Mesodermal cell (in vitro differentiated cells): ENCODE measurements around the gene S100P.
A peak's percentile ranks its signal among the peaks of the same experiment; 100 is the strongest.
"Not testable (repeated sequence)": the region's sequence is repeated elsewhere in the genome, so short reads cannot be mapped to it uniquely, and the experiment has no call there.

Experiments used
- H3K27ac ChIP-seq: 2 replicates; pipeline ENCODE4 v1.7.0; 2013; ENCODE audit warnings: mild to moderate bottlenecking, low read depth, low read length, moderate library complexity; ENCODE audit not compliant: severe bottlenecking
- H3K36me3 ChIP-seq: 2 replicates; pipeline ENCODE4 v1.7.1; 2013; ENCODE audit warnings: mild to moderate bottlenecking, low read length, moderate library complexity; ENCODE audit not compliant: control insufficient read depth, insufficient read depth
- H3K4me1 ChIP-seq: one replicate; pipeline ENCODE4 v1.7.1; 2013; ENCODE audit warnings: mild to moderate bottlenecking, low read length; ENCODE audit not compliant: insufficient read depth, control insufficient read depth, poor library complexity, severe bottlenecking
- H3K4me3 ChIP-seq: 2 replicates; pipeline ENCODE4 v1.7.0; 2013; ENCODE audit warnings: low read length, control low read depth, mild to moderate bottlenecking; ENCODE audit not compliant: insufficient read depth, poor library complexity, severe bottlenecking; ENCODE audit errors: extremely low read depth
- H3K9me3 ChIP-seq: 2 replicates; pipeline ENCODE4 v1.7.1; 2013; ENCODE audit warnings: mild to moderate bottlenecking, low read length, moderate library complexity; ENCODE audit not compliant: control insufficient read depth
- WGBS, 2 experiments: methylation state at CpG; one replicate each; pipeline ENCODE4 v1.1.5; 2013; ENCODE audit warnings: missing lambda C conversion rate in 2 of 2; ENCODE audit not compliant: insufficient coverage in 2 of 2; 5-methylcytosine and 5-hydroxymethylcytosine counted together

S100P gene

DNA sequence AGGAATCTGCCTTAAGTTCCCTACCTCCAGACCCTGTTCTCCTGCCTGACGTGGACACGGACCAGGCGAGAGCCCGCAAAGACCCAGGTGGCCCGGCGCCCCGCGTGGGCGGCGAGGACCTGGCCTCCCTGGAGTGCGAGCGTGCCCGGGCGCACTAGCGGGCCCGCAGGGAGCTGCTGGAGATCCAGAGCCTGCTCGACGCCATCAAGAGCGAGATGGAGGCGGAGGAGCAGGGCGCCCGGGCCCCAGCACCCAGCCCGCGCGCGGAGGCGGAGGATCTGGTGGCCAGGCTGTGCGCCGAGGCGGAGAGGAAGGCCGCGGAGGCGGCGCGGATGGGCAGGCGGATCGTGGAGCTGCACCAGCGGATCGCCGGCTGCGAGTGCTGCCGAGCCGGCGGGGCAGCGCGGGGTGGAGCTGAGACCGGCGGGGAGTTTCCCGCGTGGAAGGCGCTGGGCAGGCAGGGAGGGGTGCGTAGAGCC, 35.0 kb upstream of the S100P start:
- H3K4me3 ChIP-seq = no peak overlapping the region

DNA sequence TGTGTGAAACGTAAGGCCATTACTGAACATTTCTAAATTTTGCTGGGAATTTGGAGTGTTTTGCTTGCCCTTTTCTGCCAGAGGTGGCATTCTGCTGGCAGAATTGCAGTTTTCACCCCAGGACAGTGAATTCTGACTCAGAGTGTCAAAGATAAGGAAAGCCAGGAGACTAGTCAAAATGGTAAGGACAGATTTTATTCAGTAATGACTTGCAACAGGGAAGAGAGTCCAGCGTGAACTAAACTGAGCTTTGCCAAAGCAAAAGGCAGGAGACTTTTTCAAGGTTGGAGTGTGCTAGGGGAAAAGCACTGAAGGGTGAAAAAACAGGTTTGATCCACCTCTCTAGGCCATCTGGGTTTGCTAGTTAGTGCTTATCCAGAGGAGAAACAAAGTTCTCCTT, 33.8 kb upstream of the S100P start:
- Histone ChIP-seq H3K27ac (no peak overlapping the region), H3K4me1 (no peaks in the 10 kb centered on the region), H3K4me3 (no peak overlapping the region), H3K36me3 (no peaks in the 10 kb centered on the region), H3K9me3 (no peaks in the 10 kb centered on the region)
- WGBS, 2 experiments = 94 to 100% methylated on average over 2 of the region's 2 CpGs

More for the DNA sequence above, 35.0 kb upstream of the S100P start:
- 43 to 59% methylated on average over 28 to 44 of the region's 52 CpGs for WGBS, 2 experiments
- no peaks in the 10 kb centered on the region for H3K9me3 ChIP-seq
- H3K36me3 ChIP-seq = no peaks in the 10 kb centered on the region
- no peaks in the 10 kb centered on the region for H3K4me1 ChIP-seq
- H3K27ac ChIP-seq = no peak overlapping the region

DNA sequence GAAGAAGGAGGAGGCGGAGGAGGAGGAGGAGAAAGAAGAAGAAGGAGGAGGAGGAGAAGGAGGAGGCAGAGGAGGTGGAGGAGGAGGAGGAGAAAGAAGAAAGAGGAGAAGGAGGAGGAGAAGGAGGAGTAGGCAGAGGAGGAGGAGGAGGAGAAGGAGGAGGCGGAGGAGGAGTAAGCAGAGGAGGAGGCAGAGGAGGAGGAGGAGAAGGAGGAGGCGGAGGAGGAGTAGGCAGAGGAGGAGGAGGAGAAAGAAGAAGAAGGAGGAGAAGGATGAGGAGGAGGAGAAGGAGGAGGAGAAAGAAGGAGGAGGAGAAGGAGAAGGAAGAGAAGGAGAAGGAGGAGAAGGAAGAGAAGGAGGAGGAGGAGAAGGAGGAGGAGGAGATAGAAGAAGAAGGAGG, 33.2 kb upstream of the S100P start:
- no peaks in the 10 kb centered on the region for H3K9me3 ChIP-seq
- H3K27ac ChIP-seq = no peak overlapping the region
- WGBS, 2 experiments = 86 to 88% methylated on average over 2 to 3 of the region's 3 CpGs
- no peak overlapping the region for H3K4me3 ChIP-seq
- H3K4me1 ChIP-seq = no peaks in the 10 kb centered on the region
- no peaks in the 10 kb centered on the region for H3K36me3 ChIP-seq

DNA sequence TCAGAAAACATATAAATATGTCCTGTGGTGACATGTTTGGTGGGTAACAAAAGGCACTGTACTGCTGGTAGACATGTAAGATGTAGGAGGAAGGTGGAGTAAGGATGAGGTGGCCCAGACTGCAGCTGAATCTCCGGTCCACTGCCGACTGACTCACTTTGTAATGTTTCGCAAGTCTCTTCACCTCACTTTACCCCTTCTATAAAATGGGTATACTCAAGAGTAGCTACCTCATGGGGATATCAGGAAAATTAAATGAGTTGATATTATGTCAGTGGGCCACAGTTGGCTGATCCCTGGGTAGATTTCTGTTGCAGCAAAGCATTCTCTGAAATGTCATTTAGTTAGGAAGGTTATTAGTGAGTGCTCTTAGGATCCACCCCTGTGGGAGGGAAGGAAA, 31.1 kb upstream of the S100P start:
- Histone ChIP-seq H3K36me3 (no peaks in the 10 kb centered on the region), H3K9me3 (no peaks in the 10 kb centered on the region), H3K4me3 (no peak overlapping the region), H3K4me1 (no peaks in the 10 kb centered on the region), H3K27ac (no peak overlapping the region)
- WGBS, 2 experiments = no CpG with 5 or more reads among the region's 3 CpGs

DNA sequence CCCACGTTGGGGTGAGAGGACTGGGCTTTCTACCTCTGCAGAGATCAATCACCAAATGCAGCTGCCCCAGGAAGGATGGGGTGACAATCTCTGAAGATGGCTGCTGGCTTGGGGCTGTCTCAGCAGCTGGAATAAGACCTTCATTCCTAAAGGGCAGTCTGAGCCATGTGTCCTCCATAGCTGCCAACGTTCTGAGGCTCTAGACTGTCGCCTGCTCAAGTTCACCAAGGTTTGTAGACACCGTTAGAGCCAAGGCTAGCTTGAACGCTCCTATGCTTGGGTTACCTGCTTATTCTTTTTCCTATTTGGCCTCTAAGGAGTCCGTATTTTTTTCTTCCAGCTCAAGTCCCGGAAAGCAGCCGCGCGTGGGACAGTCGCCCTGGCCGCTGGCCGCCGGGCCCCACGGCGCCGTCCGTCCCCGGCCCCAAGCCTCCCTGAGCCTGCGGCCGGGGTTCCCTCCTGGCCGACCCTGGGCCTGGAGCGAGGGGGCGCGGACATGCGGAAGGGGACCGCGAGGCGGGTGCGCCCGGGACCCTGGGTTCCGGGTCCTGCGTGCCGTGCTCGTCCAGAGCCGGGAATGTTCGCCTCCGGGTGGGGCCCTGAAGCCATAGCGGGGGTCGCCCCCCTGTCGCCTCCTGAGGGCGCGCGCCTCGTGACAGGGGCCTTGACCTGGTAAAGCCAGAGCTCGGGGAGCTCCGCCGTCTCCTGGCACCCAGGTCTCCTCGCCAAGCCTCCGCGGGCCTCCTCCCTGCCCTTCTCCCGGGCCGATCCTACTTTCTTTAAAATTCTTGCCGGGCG, 29.9 kb upstream of the S100P start:
- no peaks in the 10 kb centered on the region for H3K36me3 ChIP-seq
- WGBS, 2 experiments = 56 to 62% methylated on average over 37 to 54 of the region's 55 CpGs
- no peaks in the 10 kb centered on the region for H3K9me3 ChIP-seq
- H3K4me3 ChIP-seq = no peak overlapping the region
- no peak overlapping the region for H3K27ac ChIP-seq
- H3K4me1 ChIP-seq = no peaks in the 10 kb centered on the region

DNA sequence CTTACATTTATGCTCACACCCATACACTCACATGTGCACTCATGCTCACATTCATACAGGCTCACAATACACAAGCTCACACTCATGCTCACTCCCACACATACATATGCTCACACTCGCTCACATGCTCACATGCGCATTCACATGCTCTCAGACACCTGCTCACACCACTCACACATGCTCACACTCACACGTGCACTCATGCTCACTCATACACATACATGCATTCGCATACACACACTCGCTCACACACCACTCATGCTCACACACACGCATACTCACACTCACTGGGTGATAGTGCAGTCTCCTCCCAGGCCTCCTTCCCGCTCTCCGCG, 28.4 kb upstream of the S100P start:
- H3K9me3 ChIP-seq = no peaks in the 10 kb centered on the region
- H3K4me3 ChIP-seq = no peak overlapping the region
- H3K4me1 ChIP-seq = no peaks in the 10 kb centered on the region

DNA sequence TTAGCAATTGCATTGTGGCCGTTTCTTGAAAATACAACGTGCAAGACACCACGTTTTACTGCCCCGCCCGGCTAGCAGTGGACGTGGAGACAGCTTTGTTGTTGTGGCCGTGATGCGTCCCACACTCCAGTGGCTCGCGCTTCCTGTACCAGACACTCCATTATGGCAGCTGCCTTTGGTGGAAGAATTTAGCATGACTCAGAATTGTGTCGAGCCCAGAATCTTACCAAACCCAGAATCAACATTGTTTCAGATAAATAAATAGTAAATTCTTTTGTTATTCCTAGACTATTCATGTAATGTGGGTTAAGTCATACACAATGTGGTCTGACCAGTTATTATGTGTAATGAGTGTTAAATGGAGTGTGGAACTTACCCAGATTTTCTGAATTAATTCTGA, 25.3 kb upstream of the S100P start:
- Histone ChIP-seq H3K4me3 (no peak overlapping the region), H3K9me3 (no peaks in the 10 kb centered on the region), H3K36me3 (no peaks in the 10 kb centered on the region), H3K27ac (no peak overlapping the region), H3K4me1 (no peaks in the 10 kb centered on the region)
- 93% methylated on average over 6 to 10 of the region's 11 CpGs for WGBS, 2 experiments

More for the DNA sequence above, 28.4 kb upstream of the S100P start:
- H3K27ac ChIP-seq = no peak overlapping the region
- WGBS, 2 experiments = 93 to 95% methylated on average over 7 to 9 of the region's 9 CpGs
- no peaks in the 10 kb centered on the region for H3K36me3 ChIP-seq

DNA sequence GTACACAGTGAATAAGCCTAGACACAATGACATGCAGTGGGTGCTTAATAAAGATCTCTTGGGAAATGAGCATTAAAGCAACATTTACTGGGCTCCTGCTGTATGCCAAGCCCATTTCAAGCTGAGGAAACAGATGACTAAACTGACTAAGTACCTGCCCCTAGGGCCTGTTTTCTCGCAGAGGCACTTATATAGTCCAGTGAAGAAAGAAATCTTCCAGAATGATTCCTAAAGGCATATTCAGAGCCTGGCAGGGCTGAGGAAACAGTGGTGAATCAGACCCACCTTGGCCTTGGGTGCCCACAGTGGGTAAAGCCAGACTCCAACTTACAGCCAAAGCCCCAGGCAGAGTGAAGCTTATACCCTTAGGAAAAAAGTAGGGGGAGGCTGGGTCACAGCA, 22.0 kb upstream of the S100P start:
- no peaks in the 10 kb centered on the region for H3K9me3 ChIP-seq
- peaks cover 14% of the 10 kb centered on the region for H3K36me3 ChIP-seq
- no peak overlapping the region for H3K4me3 ChIP-seq
- 100% methylated on average over 1 of the region's 1 CpG for WGBS, 2 experiments
- peaks cover 4% of the 10 kb centered on the region for H3K4me1 ChIP-seq
- no peak overlapping the region for H3K27ac ChIP-seq

DNA sequence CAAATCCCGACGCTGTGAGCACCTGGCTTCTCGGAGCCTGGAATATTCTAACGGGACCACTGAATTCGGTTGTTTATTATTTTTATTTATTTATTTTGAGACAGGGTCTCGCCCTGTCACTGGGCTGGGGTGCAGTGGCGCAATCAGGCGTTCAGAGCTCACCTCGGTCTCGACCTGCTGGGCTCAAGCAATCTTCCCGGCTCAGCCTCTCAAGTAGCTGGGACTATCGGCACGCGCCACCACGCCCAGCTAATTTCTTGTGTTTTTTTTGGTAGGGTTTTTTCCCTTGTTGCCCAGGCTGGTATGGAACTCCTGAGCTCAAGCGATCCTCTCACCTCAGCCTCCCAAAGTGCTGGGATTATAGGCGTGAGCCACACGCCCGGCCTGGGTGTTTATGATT, 21.5 kb upstream of the S100P start:
- peaks cover 4% of the 10 kb centered on the region for H3K4me1 ChIP-seq
- H3K4me3 ChIP-seq = no peak overlapping the region
- H3K36me3 ChIP-seq = peaks cover 16% of the 10 kb centered on the region
- no peaks in the 10 kb centered on the region for H3K9me3 ChIP-seq
- H3K27ac ChIP-seq = no peak overlapping the region
- WGBS, 2 experiments = 91 to 93% methylated on average over 8 to 13 of the region's 19 CpGs

DNA sequence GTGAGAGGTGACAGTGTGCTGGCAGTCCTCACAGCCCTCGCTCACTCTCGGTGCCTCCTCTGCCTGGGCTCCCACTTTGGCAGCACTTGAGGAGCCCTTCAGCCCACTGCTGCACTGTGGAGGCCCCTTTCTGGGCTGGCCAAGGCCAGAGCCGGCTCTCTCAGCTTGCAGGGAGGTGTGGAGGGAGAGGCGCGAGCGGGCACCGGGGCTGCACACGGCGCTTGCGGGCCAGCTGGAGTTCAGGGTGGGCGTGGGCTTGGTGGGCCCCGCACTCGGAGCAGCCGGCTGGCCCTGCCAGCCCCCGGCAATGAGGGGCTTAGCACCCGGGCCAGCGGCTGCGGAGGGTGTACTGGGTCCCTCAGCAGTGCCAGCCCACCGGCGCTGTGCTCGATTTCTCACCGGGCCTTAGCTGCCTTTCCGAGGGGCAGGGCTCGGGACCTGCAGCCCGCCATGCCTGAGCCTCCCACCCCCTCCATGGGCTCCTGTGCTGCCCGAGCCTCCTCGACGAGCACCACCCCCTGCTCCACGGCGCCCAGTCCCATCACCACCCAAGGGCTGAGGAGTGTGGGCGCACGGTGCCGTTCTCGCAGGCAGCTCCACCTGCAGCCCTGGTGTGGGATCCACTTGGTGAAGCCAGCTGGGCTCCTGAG, 21.0 kb upstream of the S100P start:
- WGBS, 2 experiments = 96 to 99% methylated on average over 12 to 27 of the region's 34 CpGs
- not testable (repeated sequence) for H3K9me3 ChIP-seq, H3K27ac ChIP-seq, H3K4me3 ChIP-seq, H3K4me1 ChIP-seq
- H3K36me3 ChIP-seq = peaks cover 21% of the 10 kb centered on the region

DNA sequence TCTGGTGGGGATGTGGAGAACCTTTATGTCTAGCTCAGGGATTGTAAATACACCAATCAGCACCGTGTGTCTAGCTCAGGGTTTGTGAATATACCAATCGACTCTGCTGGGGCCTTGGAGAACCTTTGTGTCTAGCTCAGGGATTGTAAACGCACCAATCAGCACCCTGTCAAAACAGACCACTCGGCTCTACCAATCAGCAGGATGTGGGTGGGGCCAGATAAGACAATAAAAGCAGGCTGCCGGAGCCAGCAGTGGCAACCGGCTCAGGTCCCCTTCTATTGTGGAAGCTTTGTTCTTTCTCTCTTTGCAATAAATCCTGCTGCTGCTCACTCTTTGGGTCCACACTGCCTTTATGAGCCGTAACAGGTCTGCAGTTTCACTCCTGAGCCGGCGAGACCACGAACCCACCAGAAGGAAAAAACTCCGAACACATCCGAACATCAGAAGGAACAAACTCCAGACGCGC, 20.5 kb upstream of the S100P start:
- H3K4me1 ChIP-seq, H3K9me3 ChIP-seq: not testable (repeated sequence)
- H3K36me3 ChIP-seq = peaks cover 24% of the 10 kb centered on the region
- WGBS, 2 experiments = 85 to 97% methylated on average over 4 to 6 of the region's 14 CpGs
- H3K27ac ChIP-seq = peak overlapping the region; percentile 29
- peak overlapping the region; percentile 76 for H3K4me3 ChIP-seq
